Subcutaneous abdominal adipose tissue (tissue), 5 donors: ENCODE measurements around the gene WWOX.

Experiments
- H3K27ac ChIP-seq: one replicate; pipeline ENCODE4 v1.7.0; 2013; ENCODE audit warnings: low read depth, mild to moderate bottlenecking, inconsistent platforms, low read length, moderate library complexity
- H3K27me3 ChIP-seq, 5 donors: one replicate each; pipeline ENCODE4 v1.7.0; 2013; ENCODE audit warnings: low read length in 5 of 5, inconsistent platforms in 1 of 5; ENCODE audit not compliant: control insufficient read depth in 5 of 5, insufficient read depth in 4 of 5
- H3K36me3 ChIP-seq, 5 donors: one replicate each; pipeline ENCODE4 v1.7.0; 2013; ENCODE audit warnings: low read length in 5 of 5; ENCODE audit not compliant: control insufficient read depth in 5 of 5, insufficient read depth in 5 of 5
- H3K4me1 ChIP-seq, 5 donors: one replicate each; pipeline ENCODE4 v1.7.0; 2013; ENCODE audit warnings: low read length in 5 of 5, mild to moderate bottlenecking in 3 of 5, moderate library complexity in 1 of 5; ENCODE audit not compliant: control insufficient read depth in 5 of 5, insufficient read depth in 5 of 5
- H3K4me3 ChIP-seq, 5 donors: one replicate each; pipeline ENCODE4 v1.7.0; 2013; ENCODE audit warnings: low read length in 5 of 5, low read depth in 1 of 5
- H3K9ac ChIP-seq, 5 donors: one replicate each; pipeline ENCODE4 v1.7.0; 2013; ENCODE audit warnings: low read length in 5 of 5, mild to moderate bottlenecking in 4 of 5, moderate library complexity in 3 of 5
- H3K9me3 ChIP-seq, 5 donors: one replicate each; pipeline ENCODE4 v1.7.0; 2013; ENCODE audit warnings: low read length in 5 of 5; ENCODE audit not compliant: control insufficient read depth in 5 of 5
- donor health status: healthy.
- donor health status: healthy.
- donor health status: healthy.
- donor health status: healthy.
- donor health status: healthy.

The WWOX gene

DNA sequence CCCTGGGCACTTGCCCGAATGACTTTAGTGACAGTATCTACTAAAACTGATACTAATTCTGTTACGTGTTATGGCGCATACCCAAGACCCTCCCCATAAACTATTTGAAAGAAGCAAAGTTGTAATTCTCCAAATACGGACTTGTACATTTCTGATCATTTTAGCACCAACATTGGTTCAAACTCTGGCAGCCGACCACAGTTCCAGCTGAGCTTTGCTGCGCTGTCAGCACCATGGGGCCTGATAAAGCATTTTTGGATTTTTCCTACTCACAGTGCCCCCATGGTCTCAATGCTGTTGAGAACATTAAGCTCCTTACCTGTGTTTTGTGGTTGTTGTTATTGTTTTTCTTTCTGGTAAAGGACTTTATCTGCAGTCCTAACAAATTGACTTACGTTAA is 1040.3 kb downstream of the WWOX start:
- Histone ChIP-seq H3K4me1 (peaks cover 0 to 2% (median 0%) of the 10 kb centered on the region in 5 donors), H3K27me3 (no peaks in the 10 kb centered on the region), H3K36me3 (no peaks in the 10 kb centered on the region), H3K27ac (no peak overlapping the region), H3K9me3 (no peaks in the 10 kb centered on the region), H3K4me3 (no peak overlapping the region), H3K9ac (no peak overlapping the region)

DNA sequence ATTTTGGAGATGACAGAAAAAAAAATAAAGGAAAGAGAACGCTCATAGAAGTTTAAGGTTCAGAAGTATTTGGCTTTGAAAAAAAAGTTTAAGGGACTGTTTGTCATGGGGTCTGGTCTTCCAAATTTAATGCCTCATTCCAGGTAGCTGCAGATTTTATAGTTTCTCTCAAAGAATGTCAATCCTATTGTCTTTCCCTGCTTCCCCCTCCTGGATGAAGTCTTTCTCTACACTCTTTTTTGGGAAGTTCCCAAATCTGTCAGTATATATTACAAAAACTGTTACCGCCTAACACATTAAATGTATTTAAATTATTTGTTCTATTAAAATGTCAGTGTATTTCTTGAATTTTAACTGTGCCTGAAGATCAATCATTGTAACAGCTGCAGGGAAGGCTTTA is 1043.6 kb downstream of the WWOX start:
- H3K27me3 ChIP-seq = no peaks in the 10 kb centered on the region

DNA sequence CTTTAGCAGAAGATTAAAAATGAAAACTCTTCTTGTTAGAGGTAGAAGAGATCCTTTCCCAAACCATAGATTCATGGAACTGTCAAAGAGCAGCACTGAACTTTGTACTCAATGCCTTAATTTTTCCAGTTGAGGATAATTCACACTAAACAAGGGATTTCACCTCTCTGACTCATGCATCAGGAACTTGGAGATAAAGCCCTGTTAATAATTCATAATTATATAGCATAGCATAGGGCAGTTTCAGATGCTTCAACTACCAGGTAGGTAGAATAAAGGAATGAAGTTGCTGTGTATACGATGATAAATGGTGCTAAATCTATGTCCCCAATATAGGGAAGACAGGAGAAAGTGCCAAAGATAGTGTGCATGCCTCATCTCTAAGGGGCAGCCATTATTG is 1050.7 kb downstream of the WWOX start:
- Histone ChIP-seq H3K9ac (no peak overlapping the region), H3K4me3 (no peak overlapping the region), H3K36me3 (no peaks in the 10 kb centered on the region), H3K4me1 (peaks cover 0 to 3% (median 0%) of the 10 kb centered on the region in 5 donors), H3K27ac (no peak overlapping the region), H3K27me3 (no peaks in the 10 kb centered on the region), H3K9me3 (no peaks in the 10 kb centered on the region)

More for the DNA sequence above, 1043.6 kb downstream of the WWOX start:
- H3K4me3 ChIP-seq = no peak overlapping the region
- no peaks in the 10 kb centered on the region for H3K9me3 ChIP-seq
- no peaks in the 10 kb centered on the region for H3K36me3 ChIP-seq
- H3K4me1 ChIP-seq = peaks cover 0 to 2% (median 0%) of the 10 kb centered on the region in 5 donors
- H3K9ac ChIP-seq = no peak overlapping the region
- no peak overlapping the region for H3K27ac ChIP-seq

DNA sequence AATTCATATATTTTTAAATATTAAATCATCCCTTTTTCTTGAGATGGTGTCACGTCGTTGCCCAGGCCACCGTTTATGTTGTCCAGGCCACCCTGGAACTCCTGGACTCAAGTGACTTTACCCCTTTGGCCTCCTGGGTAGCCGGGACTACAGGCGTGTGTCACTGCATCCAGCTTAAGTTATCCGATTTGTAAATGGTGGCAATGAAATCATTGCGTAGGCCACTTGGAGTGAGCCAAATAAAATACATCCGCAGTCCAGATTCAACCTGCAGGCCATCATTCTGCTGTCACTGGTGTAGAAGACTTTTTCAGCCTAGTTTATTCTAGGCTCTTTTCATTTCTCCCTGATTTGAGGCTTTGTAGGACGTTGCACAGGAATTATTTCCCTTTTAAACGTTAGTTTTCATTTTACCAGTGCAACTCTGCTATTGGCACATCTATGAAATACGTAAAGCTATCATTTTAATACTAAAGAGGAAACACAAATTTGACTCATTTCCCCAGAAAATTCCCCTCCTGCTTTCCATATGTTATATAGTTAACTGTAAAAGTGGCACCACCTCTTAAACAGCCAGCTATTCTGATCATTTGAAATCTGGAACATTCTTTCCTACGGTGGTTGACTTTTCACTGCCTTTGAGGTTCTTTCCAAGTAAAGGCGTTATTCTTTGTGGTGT is 1051.3 kb downstream of the WWOX start:
- Histone ChIP-seq H3K4me1 (peaks cover 0 to 3% (median 0%) of the 10 kb centered on the region in 5 donors), H3K27ac (no peak overlapping the region), H3K4me3 (no peak overlapping the region), H3K36me3 (no peaks in the 10 kb centered on the region), H3K27me3 (no peaks in the 10 kb centered on the region), H3K9ac (no peak overlapping the region), H3K9me3 (no peaks in the 10 kb centered on the region)

DNA sequence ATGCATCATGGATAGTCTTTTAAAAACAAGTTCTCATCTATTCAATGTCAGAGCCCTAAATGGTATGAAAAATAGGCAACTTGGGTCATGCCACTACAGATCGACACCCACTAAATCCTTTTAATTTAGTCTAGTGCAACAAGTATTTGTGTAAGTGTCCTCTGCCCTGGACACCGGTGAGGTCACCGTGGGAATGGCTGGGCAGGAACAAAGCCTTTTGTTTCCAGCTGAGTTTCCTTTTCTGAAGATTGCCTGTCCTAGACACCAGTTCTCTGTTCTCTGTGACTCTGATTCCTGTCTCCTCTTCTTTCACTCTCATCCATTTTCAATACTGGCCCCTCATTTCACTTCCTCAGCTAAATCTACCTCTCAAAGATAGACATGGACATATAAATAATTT is 1054.6 kb downstream of the WWOX start:
- no peaks in the 10 kb centered on the region for H3K27me3 ChIP-seq
- H3K9me3 ChIP-seq = no peaks in the 10 kb centered on the region
- no peak overlapping the region for H3K4me3 ChIP-seq
- H3K27ac ChIP-seq = no peak overlapping the region
- peaks cover 0 to 6% (median 0%) of the 10 kb centered on the region in 5 donors for H3K4me1 ChIP-seq
- no peaks in the 10 kb centered on the region for H3K36me3 ChIP-seq
- H3K9ac ChIP-seq = no peak overlapping the region

DNA sequence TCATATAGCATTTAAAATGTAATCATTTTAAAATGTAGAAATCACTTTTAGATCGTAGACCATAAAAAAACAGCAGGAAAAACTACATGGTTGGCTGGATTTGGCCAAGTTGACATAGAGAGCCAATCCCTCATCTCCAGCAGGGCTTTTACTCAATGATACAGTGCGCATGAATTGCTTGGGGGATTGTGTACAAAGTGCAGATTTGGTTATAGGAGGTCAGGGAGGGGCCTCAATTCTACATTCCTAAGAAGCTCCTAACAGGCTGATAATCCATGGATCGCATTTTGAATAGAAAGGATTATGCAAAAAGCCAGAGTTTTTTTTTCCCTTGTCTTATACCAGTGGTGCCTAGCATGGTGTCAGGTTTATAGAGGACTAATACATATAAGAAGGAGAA is 1056.0 kb downstream of the WWOX start:
- H3K9ac ChIP-seq = no peak overlapping the region
- peaks cover 0 to 6% (median 0%) of the 10 kb centered on the region in 5 donors for H3K4me1 ChIP-seq

DNA sequence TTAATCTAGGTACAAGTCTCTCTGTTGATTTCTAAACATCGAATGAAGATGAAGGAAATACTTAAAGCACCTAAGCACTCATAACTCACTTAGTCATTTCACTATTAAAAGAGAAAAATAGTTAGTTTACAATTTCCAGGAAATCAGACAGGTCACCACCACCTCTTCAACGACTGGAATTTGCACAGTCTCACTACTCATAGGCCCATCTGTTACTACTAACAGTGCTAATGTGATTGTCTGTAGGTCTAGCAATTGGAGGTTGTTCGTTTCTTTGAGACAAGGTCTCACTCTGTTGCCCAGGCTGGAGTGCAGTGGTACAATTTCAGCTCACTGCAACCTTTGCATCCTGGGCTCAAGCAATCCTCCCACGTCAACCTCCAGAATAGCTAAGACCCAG is 1056.5 kb downstream of the WWOX start:
- H3K27ac ChIP-seq = no peak overlapping the region
- H3K9me3 ChIP-seq = no peaks in the 10 kb centered on the region
- no peaks in the 10 kb centered on the region for H3K36me3 ChIP-seq
- no peaks in the 10 kb centered on the region for H3K27me3 ChIP-seq
- no peak overlapping the region for H3K4me3 ChIP-seq
- no peak overlapping the region for H3K9ac ChIP-seq
- H3K4me1 ChIP-seq = peaks cover 0 to 6% (median 0%) of the 10 kb centered on the region in 5 donors

More for the DNA sequence above, 1056.0 kb downstream of the WWOX start:
- H3K36me3 ChIP-seq = no peaks in the 10 kb centered on the region
- no peaks in the 10 kb centered on the region for H3K9me3 ChIP-seq
- H3K27ac ChIP-seq = no peak overlapping the region
- no peak overlapping the region for H3K4me3 ChIP-seq
- H3K27me3 ChIP-seq = no peaks in the 10 kb centered on the region

DNA sequence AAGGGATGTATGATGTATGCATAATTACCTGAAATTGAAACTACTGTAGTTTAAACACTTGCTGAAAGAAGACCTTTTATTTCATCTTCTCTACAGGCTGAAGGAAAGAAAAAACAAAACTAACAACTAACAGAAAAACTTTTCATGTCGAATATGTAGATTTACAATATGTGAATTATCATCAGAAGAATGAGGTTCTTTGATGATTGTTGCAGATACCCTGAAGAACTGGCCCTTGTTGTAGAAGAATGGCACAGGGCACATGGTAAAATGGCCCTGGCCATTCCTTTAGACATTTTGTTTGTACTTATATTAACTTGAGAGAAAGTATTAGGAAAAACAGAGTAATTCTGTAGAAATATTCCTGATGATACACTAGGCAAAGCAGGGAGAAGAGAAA is 1057.3 kb downstream of the WWOX start:
- Histone ChIP-seq H3K27me3 (no peaks in the 10 kb centered on the region), H3K9ac (no peak overlapping the region), H3K36me3 (no peaks in the 10 kb centered on the region)

DNA sequence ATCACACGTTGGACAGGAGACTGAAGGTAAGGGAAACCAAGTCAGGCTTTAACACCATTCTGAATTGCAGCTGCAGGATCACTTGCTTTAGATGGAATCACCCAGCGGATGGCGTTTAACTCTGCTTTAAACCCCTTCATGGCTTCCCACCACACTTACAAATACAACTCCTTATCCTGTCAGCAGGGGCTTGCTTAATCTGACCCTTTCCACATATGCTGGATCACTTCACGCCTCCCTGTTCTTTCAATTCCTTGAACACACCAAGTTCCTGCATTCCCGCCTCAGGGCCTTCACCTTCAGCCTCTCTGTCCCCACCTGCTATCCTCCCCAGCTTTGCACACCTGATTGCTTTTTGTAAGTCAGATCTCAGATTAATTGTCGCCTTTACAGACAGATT is 1058.9 kb downstream of the WWOX start:
- Histone ChIP-seq H3K27me3 (no peaks in the 10 kb centered on the region), H3K9ac (no peak overlapping the region), H3K4me3 (no peak overlapping the region), H3K4me1 (peaks cover 0 to 7% (median 2%) of the 10 kb centered on the region in 5 donors), H3K9me3 (no peaks in the 10 kb centered on the region), H3K36me3 (no peaks in the 10 kb centered on the region), H3K27ac (no peak overlapping the region)

More for the DNA sequence above, 1057.3 kb downstream of the WWOX start:
- peaks cover 0 to 6% (median 0%) of the 10 kb centered on the region in 5 donors for H3K4me1 ChIP-seq
- no peaks in the 10 kb centered on the region for H3K9me3 ChIP-seq
- no peak overlapping the region for H3K4me3 ChIP-seq
- no peak overlapping the region for H3K27ac ChIP-seq

DNA sequence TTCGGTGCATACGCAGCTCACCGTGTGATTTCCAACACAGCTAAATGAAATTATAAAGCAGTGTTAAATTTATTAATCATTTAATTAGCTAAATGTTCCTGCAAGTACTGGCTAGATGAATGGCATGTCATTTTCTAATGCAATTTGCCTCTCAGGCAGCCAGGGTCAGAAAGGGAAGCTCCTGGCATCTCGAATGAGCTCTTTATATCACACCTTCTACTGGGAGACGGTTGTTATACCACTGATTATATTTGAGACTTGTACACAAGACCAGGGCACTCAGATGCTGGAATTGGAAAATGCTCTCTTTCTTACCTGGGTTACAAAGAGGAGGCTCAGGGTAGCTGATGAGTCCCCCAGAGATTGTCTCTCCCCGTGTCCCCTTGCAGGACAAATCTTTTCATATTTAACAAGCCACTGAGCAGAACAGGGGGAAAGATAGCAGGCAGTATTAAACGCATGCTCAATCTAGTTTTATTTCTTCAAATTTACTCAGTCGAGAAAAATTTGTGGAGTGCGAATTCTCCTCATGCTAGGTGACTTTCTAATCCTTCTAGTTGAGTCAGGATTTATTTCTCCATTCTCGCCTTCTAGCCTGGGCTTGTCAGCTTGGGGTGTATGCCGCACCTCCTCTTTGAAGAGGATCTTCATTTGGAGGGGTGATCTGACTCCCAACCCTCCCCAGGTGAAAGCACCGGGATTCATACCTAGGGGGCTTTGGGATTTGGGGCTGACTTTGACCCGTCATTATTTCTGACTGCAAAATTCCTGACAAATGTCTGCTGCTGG is 1060.0 kb downstream of the WWOX start:
- H3K4me3 ChIP-seq = no peak overlapping the region

More for the DNA sequence above, 1060.0 kb downstream of the WWOX start:
- Histone ChIP-seq H3K27ac (no peak overlapping the region), H3K9ac (no peak overlapping the region), H3K27me3 (no peaks in the 10 kb centered on the region), H3K36me3 (no peaks in the 10 kb centered on the region), H3K4me1 (peaks cover 0 to 15% (median 11%) of the 10 kb centered on the region in 5 donors), H3K9me3 (no peaks in the 10 kb centered on the region)
